Measurements from ENCODE around the gene BBIP1.

DNA sequence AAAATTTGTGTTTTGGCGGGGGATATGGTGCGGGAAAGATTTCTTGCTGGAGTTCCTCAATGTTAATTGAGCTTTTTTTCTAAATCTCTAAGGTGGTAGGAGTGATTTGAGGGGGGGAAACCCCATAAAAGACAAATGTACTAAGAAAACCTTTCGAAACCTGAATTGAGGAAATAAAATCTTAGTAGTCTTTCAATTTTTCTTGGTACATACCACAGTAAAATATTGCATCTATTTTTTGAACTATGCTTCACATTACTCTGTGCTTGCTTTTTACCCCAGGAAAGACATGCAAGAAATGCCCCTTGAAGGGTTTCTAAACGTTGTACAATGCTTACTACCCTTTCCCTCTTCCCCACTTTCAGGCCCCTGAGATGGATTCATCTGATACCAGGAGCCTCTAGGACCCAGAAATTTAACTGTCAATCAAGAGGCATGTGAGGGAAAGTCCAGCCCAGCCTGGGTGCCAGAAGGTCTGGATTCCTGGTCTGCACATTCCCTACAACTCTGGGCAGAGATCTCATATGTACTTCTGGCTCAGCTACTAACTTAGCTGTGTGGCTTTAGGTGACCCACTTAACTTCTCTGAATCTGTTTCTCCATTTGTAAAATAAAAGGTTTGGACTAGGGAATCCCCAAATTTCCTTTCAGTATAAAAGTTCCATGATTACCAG, 53.0 kb downstream of the BBIP1 start:
- TF ChIP-seq, protein P1, sequence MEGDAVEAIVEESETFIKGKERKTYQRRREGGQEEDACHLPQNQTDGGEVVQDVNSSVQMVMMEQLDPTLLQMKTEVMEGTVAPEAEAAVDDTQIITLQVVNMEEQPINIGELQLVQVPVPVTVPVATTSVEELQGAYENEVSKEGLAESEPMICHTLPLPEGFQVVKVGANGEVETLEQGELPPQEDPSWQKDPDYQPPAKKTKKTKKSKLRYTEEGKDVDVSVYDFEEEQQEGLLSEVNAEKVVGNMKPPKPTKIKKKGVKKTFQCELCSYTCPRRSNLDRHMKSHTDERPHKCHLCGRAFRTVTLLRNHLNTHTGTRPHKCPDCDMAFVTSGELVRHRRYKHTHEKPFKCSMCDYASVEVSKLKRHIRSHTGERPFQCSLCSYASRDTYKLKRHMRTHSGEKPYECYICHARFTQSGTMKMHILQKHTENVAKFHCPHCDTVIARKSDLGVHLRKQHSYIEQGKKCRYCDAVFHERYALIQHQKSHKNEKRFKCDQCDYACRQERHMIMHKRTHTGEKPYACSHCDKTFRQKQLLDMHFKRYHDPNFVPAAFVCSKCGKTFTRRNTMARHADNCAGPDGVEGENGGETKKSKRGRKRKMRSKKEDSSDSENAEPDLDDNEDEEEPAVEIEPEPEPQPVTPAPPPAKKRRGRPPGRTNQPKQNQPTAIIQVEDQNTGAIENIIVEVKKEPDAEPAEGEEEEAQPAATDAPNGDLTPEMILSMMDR (IDR thresholded peaks at IDR 0.05) = no peak
- TF ChIP-seq POLR2A (IDR thresholded peaks at IDR 0.05) = no peak
